NCI-H2107 treated with DMSO at 0.1 percent for 48 hours (cell line): Measurements from ENCODE around the gene TRDN.

ENCODE experiments used
- DNase-seq: peaks from one replicate; lab custom pipeline; 2025; ENCODE audit not compliant: unreplicated experiment; lab: John Stamatoyannopoulos, UW

The TRDN gene

DNA sequence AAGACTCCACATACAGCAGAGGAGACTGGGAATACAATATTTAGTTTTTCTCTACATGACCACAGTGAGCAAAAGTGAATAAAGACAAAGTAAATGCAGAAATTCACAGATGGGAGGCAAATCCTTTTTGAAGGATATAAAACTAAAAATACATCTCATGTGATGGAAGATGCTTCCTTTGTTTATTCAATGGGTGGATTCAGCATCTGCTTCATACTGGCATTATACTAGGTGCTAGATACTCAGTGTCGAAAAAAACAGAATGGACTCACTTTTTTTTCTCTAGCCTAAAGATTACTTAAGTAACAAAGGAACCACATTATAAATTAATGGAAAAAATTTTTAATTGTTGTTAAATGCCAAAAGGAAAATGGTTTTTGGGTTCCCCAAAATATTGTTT lies 216.2 kb downstream of the TRDN start:
- no peak for DNase-seq

DNA sequence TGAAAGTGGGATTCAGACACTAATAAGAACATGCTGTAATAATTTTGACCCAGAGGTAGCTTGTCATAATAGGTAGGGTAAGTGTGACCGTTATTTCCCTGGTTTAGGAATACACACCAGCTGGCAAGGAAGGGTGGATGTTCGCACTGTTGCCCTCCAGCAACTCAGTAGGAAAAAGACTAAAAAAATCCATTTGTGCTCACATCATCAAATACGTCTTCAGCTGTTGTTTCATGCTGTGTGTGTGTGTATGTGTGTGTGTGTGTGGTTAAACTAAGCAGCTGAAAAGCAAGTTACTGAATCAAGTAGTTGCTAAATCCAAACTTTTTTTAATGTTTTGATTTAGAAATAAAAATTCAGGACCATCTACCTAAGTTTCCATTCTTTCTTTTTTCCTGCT lies 218.7 kb downstream of the TRDN start:
- no peak for DNase-seq

GRCh38 chr6:123417535-123417934 lies 219.2 kb downstream of the TRDN start:
- DNase-seq = no peak

DNA sequence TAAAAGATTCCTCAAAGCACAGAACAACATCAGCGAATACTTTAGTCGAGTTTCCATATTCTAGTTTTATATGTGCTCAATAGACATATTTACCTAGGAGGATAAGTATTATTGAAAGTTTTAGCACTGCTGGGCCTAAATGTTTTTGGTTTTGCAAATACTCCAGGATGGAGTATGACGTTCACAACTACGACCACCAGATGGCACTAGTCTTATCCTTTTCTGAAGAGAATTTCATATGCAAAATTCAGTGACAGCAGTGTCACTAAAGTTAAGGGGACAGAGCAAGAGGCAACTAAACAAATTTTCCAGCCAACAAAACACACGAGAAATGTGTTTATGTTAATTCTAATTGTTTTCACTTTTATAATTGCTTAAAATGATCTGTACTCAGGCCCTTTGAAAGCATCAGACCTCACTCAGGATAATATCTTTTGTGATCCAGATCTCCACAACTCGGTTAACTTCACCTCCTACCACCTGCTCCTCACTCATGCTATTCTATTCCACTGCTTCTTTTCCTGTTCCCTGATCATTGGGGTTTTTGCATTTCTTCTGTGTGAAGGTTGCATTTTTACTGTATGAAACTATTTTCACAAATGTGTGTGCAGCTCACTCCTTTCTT lies 220.8 kb downstream of the TRDN start:
- DNase-seq = peak; percentile 47

GRCh38 chr6:123404975-123405374 lies 231.8 kb downstream of the TRDN start:
- no peak for DNase-seq

GRCh38 chr6:123402052-123402451 lies 234.7 kb downstream of the TRDN start:
- no peak for DNase-seq

GRCh38 chr6:123398072-123398471 lies 238.7 kb downstream of the TRDN start:
- no peak for DNase-seq

- peak; percentile 70 for DNase-seq
Observed at GRCh38 chr6:123393331-123393730, 243.4 kb downstream of the TRDN start.

DNA sequence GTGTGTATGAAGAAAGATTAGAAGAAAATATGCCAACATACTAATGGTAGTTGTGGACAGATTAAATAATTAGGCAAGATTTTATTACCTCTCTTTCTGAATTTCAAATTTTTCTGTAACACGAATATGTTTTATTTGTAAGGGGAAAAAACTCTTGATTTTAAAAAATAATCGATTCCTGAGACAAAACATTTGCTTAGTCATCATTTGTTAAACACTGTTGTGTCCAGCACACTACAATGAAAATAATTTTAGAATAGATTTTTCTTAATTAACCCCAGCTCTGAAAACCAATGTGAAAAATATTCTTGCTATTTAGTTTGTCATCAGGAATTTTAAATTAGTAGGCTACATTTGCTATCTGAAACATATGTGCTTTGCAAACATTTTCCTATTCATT lies 253.0 kb downstream of the TRDN start:
- DNase-seq = no peak

- peak; percentile 86 for DNase-seq
Observed at GRCh38 chr6:123380257-123380656, 256.5 kb downstream of the TRDN start.

- no peak for DNase-seq
Observed at GRCh38 chr6:123372737-123373136, 264.0 kb downstream of the TRDN start.

DNA sequence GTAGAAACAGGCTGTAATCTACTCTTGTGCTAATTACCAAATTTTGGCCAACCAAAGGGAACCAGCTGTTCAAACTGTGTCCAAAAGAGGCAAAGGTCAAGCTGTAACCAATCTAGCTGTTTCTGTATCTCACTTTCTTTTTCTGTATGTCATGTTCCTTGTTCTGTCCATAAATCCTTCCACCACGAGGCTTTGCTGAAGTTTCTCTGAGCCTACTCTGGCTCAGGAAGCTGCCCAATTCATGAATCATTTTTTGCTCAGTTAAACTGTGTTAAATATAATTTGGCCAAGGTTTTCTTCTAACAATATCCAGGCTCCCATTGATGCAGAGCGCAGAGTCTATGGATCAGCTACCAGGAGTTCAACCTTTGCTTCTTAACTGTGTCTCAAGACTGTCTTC lies 272.8 kb downstream of the TRDN start:
- DNase-seq = no peak

GRCh38 chr6:123360359-123360758 lies 276.4 kb downstream of the TRDN start:
- no peak for DNase-seq

DNA sequence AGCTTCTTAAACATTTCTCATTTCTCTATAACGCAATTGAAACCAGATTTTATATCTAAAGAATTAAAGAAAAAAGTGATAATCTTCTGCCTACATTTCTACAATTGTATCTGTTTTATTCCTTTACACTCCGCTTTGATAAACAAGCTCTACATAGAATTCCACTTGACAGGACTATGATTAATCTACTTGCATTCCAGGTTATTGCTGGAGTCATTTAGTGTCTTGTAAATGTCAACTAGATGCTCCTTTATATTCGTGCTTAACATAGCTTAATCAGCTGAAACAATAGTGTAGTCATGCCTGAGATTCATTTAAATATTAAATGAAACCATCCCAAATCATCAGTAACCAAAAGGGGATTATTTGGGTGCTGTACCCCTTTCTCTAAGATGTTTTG lies 284.0 kb downstream of the TRDN start:
- DNase-seq = no peak

GRCh38 chr6:123352279-123352678 lies 284.5 kb downstream of the TRDN start:
- no peak for DNase-seq

DNA sequence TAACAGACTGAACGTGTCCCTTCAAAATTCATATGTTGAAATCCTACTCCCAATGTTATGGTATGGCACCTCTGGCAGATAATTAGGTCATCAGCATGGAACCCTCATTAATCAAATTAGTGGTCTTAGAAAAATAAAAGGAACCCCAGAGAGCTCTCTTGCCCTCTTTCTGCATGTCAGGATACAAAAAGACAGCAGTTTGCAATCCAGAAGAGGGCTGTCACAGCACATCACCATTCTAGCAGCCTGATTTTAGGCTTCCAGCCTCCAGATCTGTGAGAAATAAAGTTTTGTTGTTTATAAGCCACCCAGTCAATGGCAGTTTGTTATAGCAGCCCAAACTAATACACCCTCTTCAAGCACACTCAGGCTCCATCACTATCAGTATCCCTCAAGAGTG lies 292.9 kb downstream of the TRDN start:
- no peak for DNase-seq

GRCh38 chr6:123338394-123338793 lies 298.4 kb downstream of the TRDN start:
- peak; percentile 53 for DNase-seq

DNA sequence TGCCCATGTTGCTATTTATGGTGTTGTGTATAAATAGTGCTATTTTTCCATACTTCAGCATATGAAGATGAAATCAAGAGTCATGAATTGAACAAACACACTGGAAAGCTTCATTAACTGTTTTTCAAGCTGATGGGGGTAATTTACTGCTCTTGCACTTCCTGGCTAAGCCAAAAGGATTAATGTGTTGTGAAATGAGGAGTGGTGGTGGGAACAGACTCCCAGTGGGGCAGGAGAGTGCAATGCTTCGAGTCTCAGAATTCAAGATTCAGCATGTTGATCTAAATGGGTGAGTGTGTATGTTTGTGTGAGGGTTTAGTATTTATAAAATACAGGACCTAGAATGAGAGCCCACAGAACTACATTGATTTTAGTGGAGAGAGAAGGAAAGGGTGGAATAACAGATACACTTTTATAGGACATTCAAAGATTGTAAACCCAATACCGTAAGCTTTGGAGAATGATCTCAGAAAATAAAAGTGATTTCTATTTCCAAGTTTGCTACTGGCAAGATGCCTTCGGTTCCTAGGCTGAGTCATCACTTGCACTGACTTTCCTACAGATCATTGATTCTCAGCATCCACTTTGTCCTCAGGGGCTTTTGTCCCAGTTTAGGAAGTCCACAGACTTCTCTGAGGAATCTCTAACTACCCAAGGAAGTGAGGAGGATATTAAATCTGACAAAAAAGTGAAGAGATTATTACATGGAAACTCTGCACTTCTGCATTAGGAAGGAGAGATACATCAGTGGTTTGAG lies 303.6 kb downstream of the TRDN start:
- no peak for DNase-seq

- no peak for DNase-seq
Observed at GRCh38 chr6:123332070-123332469, 304.7 kb downstream of the TRDN start.

- DNase-seq = no peak
Observed at GRCh38 chr6:123329337-123329736, 307.4 kb downstream of the TRDN start.

- DNase-seq = no peak
Observed at GRCh38 chr6:123323452-123324329, 313.1 kb downstream of the TRDN start.

DNA sequence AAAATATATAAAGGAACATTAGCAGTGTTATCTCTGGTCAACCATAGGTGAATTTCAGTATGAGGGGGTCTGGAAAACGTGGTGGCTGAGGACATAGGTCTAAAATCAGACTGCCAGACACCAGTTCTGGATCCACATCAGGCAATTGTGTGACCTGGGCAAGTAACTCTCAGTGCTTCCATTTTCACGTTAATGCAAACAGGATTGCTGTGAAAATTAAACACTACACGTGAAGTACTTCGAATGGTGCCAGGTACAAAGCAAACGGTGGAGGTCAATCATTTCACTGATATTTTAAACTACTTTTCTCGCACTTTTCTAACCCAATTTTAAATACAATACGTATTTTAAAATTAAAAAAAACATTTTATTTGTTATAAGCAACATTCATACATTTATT lies 315.7 kb downstream of the TRDN start:
- DNase-seq = no peak
